ENCODE results near the gene ASCL1. TPM values are rescaled to one million over a fixed set of nuclear protein-coding genes. Genes with fewer than 3 reads are reported as not detected.

The ASCL1 gene
- total RNA-seq, 1 experiment from 2014 or later, result not detected

DNA sequence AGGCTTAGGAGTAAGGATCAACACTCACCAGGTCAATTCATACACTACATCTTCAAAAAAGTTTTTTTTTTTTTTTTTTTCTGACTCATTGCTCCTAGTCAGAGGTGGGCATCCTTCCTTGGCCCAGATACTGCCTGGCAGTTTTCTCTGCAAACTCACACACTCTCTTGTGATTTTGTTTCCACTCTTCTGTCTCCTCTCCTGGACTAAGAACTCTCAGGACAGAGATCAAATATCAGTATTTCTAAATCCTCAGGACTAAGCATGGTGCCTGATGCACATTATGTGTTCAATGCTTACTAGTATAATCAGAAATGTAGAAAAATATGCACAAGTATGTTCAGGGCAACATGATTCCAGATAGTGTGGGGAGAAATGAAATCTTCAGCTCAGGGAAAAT lies 30.3 kb upstream of the ASCL1 start:
- H3K9me3 ChIP-seq, result no peaks in the 10 kb centered on the region
- TF ChIP-seq, protein P1, sequence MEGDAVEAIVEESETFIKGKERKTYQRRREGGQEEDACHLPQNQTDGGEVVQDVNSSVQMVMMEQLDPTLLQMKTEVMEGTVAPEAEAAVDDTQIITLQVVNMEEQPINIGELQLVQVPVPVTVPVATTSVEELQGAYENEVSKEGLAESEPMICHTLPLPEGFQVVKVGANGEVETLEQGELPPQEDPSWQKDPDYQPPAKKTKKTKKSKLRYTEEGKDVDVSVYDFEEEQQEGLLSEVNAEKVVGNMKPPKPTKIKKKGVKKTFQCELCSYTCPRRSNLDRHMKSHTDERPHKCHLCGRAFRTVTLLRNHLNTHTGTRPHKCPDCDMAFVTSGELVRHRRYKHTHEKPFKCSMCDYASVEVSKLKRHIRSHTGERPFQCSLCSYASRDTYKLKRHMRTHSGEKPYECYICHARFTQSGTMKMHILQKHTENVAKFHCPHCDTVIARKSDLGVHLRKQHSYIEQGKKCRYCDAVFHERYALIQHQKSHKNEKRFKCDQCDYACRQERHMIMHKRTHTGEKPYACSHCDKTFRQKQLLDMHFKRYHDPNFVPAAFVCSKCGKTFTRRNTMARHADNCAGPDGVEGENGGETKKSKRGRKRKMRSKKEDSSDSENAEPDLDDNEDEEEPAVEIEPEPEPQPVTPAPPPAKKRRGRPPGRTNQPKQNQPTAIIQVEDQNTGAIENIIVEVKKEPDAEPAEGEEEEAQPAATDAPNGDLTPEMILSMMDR (IDR thresholded peaks at IDR 0.05; ENCODE audit: insufficient read depth in 1 of 2, low read depth in 1 of 2, low read length in 1 of 2, severe bottlenecking in 1 of 2, unreplicated experiment in 1 of 2), result no peak
- no peak for DNase-seq
- no peaks in the 10 kb centered on the region for H3K9me3 Mint-ChIP-seq (ENCODE audit: unreplicated experiment)
- no peak overlapping the region for H3K27ac Mint-ChIP-seq (ENCODE audit: unreplicated experiment)
- H3K4me1 Mint-ChIP-seq (ENCODE audit: low read depth, unreplicated experiment), result no peaks in the 10 kb centered on the region
- H3K4me1 ChIP-seq, result no peaks in the 10 kb centered on the region
- H3K27me3 Mint-ChIP-seq (ENCODE audit: insufficient read depth, unreplicated experiment), result peaks cover 4% of the 10 kb centered on the region
- ChIA-PET CTCF (no interaction called here), POLR2A (no interaction called here)
- intact Hi-C loops (cut with micrococcal nuclease; ENCODE audit: unreplicated experiment), result no loop called here
- no peaks in the 10 kb centered on the region for H3K36me3 ChIP-seq (ENCODE audit: control insufficient read depth, insufficient read depth, low read length)
- H3K4me3 ChIP-seq (ENCODE audit: low read depth, low read length), result no peak overlapping the region
- H3K27me3 ChIP-seq (replicated peaks; ENCODE audit: control insufficient read depth, insufficient read depth, low read length), result no peaks in the 10 kb centered on the region
- no peaks in the 10 kb centered on the region for H3K36me3 Mint-ChIP-seq (ENCODE audit: insufficient read depth, unreplicated experiment)
- no peak overlapping the region for H3K4me3 Mint-ChIP-seq (ENCODE audit: unreplicated experiment)
- BruUV-seq (replicated peaks), result no TSS peak

DNA sequence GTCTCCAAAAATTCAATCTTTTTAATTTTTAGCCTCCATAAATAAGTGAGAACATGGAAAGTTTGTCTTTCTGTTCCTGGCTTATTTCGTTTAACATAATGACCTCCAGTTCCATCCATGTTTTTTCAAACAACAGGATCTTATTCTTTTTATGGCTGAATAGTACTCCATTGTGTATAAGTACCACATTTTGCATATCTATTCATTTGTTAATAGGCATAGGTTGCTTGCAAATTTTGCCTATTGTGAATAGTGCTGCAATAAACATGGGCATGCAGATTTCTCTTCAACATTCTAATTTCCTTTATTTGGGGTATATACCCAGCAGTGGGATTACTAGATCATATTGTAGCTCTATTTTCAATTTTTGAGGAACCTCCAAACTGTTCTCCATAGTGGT lies 24.3 kb upstream of the ASCL1 start:
- ChIA-PET CTCF (no interaction called here), POLR2A (no interaction called here)
- Mint-ChIP-seq H3K4me3 (ENCODE audit: unreplicated experiment) (no peak overlapping the region), H3K9me3 (ENCODE audit: unreplicated experiment) (no peaks in the 10 kb centered on the region), H3K27ac (ENCODE audit: unreplicated experiment) (no peak overlapping the region), H3K27me3 (ENCODE audit: insufficient read depth, unreplicated experiment) (peaks cover 12% of the 10 kb centered on the region), H3K36me3 (ENCODE audit: insufficient read depth, unreplicated experiment) (no peaks in the 10 kb centered on the region), H3K4me1 (ENCODE audit: low read depth, unreplicated experiment) (no peaks in the 10 kb centered on the region)
- Histone ChIP-seq H3K4me1 (no peaks in the 10 kb centered on the region), H3K27me3 (replicated peaks; ENCODE audit: control insufficient read depth, insufficient read depth, low read length) (no peaks in the 10 kb centered on the region), H3K4me3 (ENCODE audit: low read depth, low read length) (no peak overlapping the region), H3K36me3 (ENCODE audit: control insufficient read depth, insufficient read depth, low read length) (no peaks in the 10 kb centered on the region), H3K9me3 (no peaks in the 10 kb centered on the region)
- TF ChIP-seq, protein P1 (IDR thresholded peaks at IDR 0.05; ENCODE audit: insufficient read depth in 1 of 2, low read depth in 1 of 2, low read length in 1 of 2, severe bottlenecking in 1 of 2, unreplicated experiment in 1 of 2), result no peak
- no TSS peak for BruUV-seq (replicated peaks)
- intact Hi-C loops (cut with micrococcal nuclease; ENCODE audit: unreplicated experiment), result no loop called here
- DNase-seq, result no peak

DNA sequence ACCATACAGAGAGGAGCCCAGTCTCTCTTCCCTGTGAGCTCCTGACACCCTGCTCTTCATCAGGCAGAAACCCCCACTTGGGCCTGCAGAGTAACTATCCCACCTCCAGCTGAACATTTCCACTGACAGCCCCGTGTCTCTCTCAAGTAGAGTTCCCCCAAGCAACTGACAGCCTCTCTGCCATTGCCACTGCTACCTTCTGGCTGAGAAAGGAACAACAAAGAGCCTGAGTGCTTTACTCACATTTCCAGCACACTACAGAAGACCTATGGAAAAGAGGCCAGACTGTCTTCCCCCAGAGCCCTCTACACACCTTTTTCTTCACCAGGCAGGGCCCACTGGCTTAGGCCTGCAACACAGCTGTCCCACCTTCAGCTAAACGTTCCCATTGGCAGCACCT lies 18.4 kb upstream of the ASCL1 start:
- Mint-ChIP-seq H3K27ac (ENCODE audit: unreplicated experiment) (no peak overlapping the region), H3K9me3 (ENCODE audit: unreplicated experiment) (no peaks in the 10 kb centered on the region), H3K4me3 (ENCODE audit: unreplicated experiment) (no peak overlapping the region), H3K36me3 (ENCODE audit: insufficient read depth, unreplicated experiment) (no peaks in the 10 kb centered on the region), H3K27me3 (ENCODE audit: insufficient read depth, unreplicated experiment) (peaks cover 5% of the 10 kb centered on the region), H3K4me1 (ENCODE audit: low read depth, unreplicated experiment) (no peaks in the 10 kb centered on the region)
- Histone ChIP-seq H3K9me3 (no peaks in the 10 kb centered on the region), H3K36me3 (ENCODE audit: control insufficient read depth, insufficient read depth, low read length) (no peaks in the 10 kb centered on the region), H3K27me3 (replicated peaks; ENCODE audit: control insufficient read depth, insufficient read depth, low read length) (no peaks in the 10 kb centered on the region), H3K4me1 (no peaks in the 10 kb centered on the region), H3K4me3 (ENCODE audit: low read depth, low read length) (no peak overlapping the region)
- TF ChIP-seq, protein P1 (IDR thresholded peaks at IDR 0.05; ENCODE audit: insufficient read depth in 1 of 2, low read depth in 1 of 2, low read length in 1 of 2, severe bottlenecking in 1 of 2, unreplicated experiment in 1 of 2), result no peak
- BruUV-seq (replicated peaks), result no TSS peak
- intact Hi-C loops (cut with micrococcal nuclease; ENCODE audit: unreplicated experiment), result loop anchor here (1.0 kb wide), 1 partner anchor 56 kb away; no protein-coding TSS in a partner anchor
- POLR2A ChIA-PET, result no interaction called here
- DNase-seq, result no peak
- CTCF ChIA-PET, result interaction anchor here (3.2 kb wide), 1 partner anchor 55 kb away, joined by 18 read pairs; no protein-coding TSS in a partner anchor

All from Caco-2 (cell line).